Loucy (cell line): ENCODE measurements around the gene DIABLO.

ENCODE experiments used
- H2AFZ ChIP-seq: fragments of 200-600 bp; sonication (generic); 2 replicates; pipeline ENCODE4 v1.6.0; 2016; ENCODE audit warnings: antibody characterized with exemption, mild to moderate bottlenecking, low read length, moderate library complexity
- H3F3A ChIP-seq: fragments of 200-600 bp; 2 replicates; pipeline ENCODE4 v1.6.0; 2016; ENCODE audit warnings: antibody characterized with exemption, low read depth, mild to moderate bottlenecking
- H3K27me3 ChIP-seq: fragments of 200-600 bp; sonication (generic); 2 replicates; pipeline ENCODE4 v1.6.1; 2014; ENCODE audit warnings: low read length, mild to moderate bottlenecking; ENCODE audit not compliant: insufficient read depth, poor library complexity, severe bottlenecking
- H3K36me3 ChIP-seq: fragments of 200-600 bp; sonication (generic); 2 replicates; pipeline ENCODE4 v1.6.1; 2016; ENCODE audit warnings: low read length; ENCODE audit not compliant: insufficient read depth
- H3K4me1 ChIP-seq: fragments of 200-600 bp; sonication (generic); 2 replicates; pipeline ENCODE4 v1.5.1; 2014; ENCODE audit warnings: low read length, mild to moderate bottlenecking; ENCODE audit not compliant: insufficient read depth, poor library complexity, severe bottlenecking
- H3K4me2 ChIP-seq: fragments of 200-600 bp; sonication (generic); 2 replicates; pipeline ENCODE4 v1.6.0; 2014; ENCODE audit warnings: antibody characterized with exemption, low read length, low read depth, mild to moderate bottlenecking; ENCODE audit not compliant: poor library complexity, severe bottlenecking
- H3K4me3 ChIP-seq: fragments of 200-600 bp; sonication (generic); 2 replicates; pipeline ENCODE4 v1.5.1; 2014; ENCODE audit warnings: low read length, mild to moderate bottlenecking, mixed read lengths; ENCODE audit not compliant: poor library complexity, severe bottlenecking
- H3K79me2 ChIP-seq: fragments of 200-600 bp; sonication (generic); 2 replicates; pipeline ENCODE4 v1.6.1; 2014; ENCODE audit warnings: low read length; ENCODE audit not compliant: insufficient read depth
- H3K9ac ChIP-seq: fragments of 200-600 bp; sonication (generic); 2 replicates; pipeline ENCODE4 v1.6.0; 2014; ENCODE audit warnings: mild to moderate bottlenecking, low read depth, low read length, moderate library complexity; ENCODE audit not compliant: poor library complexity, severe bottlenecking
- H3K9me2 ChIP-seq: fragments of 200-600 bp; sonication (generic); replicated peaks from 2 replicates; pipeline ENCODE4 v1.6.1; 2016; ENCODE audit warnings: low read depth, low read length, mixed read lengths
- H3K9me3 ChIP-seq: fragments of 200-600 bp; sonication (generic); 2 replicates; pipeline ENCODE4 v1.6.1; 2014; ENCODE audit warnings: mild to moderate bottlenecking, antibody characterized with exemption, low read length, low read depth; ENCODE audit not compliant: insufficient read depth
- H4K20me1 ChIP-seq: fragments of 200-600 bp; sonication (generic); 2 replicates; pipeline ENCODE4 v1.6.0; 2014; ENCODE audit warnings: antibody characterized with exemption, low read length, mild to moderate bottlenecking; ENCODE audit not compliant: insufficient read depth, poor library complexity, severe bottlenecking
- EZH2phosphoT487 ChIP-seq: fragments of 200-600 bp; IDR thresholded peaks from 2 replicates; pipeline ENCODE4 v1.6.1; 2018; ENCODE audit warnings: antibody characterized with exemption, mild to moderate bottlenecking, moderate library complexity, borderline replicate concordance
- TF ChIP-seq, protein P1 (sequence below): fragments of 200-600 bp; sonication (generic); conservative IDR thresholded peaks from 2 replicates; pipeline ENCODE4 v1.5.1; 2014; ENCODE audit warnings: mild to moderate bottlenecking, antibody characterized with exemption, low read length

The DIABLO gene

DNA sequence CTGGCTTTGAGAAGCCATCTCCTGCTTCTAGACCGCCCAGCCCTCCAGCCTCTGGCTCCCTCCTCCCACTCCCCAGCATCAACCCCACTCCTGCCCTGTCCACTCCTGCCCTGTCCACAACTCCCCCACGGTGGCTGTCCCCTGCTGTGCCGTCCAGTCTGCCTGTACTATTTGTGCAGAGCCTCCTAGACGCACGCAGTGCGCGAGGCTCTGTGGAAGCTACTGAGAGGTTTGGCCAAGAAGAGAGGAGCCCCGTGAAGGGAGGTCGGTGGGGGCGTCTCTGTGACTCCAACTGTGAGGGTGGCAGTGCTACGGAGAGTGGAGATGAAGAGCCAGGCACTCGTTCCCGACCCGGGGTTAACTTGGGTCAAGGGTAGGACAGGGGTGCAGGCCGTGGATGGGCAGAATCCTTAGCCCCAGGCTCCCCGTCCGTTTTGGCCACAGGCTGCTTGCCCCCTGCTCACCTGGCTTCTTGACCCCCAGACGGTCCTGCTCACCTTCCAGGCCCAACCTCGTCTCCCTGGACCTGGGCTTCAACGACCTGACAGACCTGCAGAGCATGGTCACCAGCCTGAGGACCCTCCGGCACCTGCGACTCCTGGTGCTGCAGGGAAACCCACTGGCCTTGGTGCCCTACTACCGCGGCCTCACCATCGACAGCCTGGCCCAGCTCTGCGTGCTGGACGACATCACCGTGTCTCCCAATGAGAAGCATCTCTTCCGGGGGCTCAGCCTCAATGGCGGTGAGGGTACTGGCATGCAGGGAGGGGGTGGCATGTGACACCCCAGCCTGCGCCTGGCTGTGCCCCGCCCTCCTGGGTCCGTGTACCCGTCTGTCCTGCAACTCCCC is 36.0 kb downstream of the DIABLO start:
- no peak overlapping the region for H3K4me3 ChIP-seq
- no peaks in the 10 kb centered on the region for H3K79me2 ChIP-seq
- no peak overlapping the region for H3K9ac ChIP-seq
- no peaks in the 10 kb centered on the region for H3K4me1 ChIP-seq
- no peak overlapping the region for H3K4me2 ChIP-seq
- no peak overlapping the region for H2AFZ ChIP-seq
- no peaks in the 10 kb centered on the region for H3K9me3 ChIP-seq
- TF ChIP-seq, protein P1, sequence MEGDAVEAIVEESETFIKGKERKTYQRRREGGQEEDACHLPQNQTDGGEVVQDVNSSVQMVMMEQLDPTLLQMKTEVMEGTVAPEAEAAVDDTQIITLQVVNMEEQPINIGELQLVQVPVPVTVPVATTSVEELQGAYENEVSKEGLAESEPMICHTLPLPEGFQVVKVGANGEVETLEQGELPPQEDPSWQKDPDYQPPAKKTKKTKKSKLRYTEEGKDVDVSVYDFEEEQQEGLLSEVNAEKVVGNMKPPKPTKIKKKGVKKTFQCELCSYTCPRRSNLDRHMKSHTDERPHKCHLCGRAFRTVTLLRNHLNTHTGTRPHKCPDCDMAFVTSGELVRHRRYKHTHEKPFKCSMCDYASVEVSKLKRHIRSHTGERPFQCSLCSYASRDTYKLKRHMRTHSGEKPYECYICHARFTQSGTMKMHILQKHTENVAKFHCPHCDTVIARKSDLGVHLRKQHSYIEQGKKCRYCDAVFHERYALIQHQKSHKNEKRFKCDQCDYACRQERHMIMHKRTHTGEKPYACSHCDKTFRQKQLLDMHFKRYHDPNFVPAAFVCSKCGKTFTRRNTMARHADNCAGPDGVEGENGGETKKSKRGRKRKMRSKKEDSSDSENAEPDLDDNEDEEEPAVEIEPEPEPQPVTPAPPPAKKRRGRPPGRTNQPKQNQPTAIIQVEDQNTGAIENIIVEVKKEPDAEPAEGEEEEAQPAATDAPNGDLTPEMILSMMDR: no peak
- TF ChIP-seq EZH2phosphoT487: no peak
- no peaks in the 10 kb centered on the region for H3K9me2 ChIP-seq
- no peaks in the 10 kb centered on the region for H3F3A ChIP-seq
- H3K27me3 ChIP-seq: no peaks in the 10 kb centered on the region
- no peaks in the 10 kb centered on the region for H4K20me1 ChIP-seq
- no peaks in the 10 kb centered on the region for H3K36me3 ChIP-seq

DNA sequence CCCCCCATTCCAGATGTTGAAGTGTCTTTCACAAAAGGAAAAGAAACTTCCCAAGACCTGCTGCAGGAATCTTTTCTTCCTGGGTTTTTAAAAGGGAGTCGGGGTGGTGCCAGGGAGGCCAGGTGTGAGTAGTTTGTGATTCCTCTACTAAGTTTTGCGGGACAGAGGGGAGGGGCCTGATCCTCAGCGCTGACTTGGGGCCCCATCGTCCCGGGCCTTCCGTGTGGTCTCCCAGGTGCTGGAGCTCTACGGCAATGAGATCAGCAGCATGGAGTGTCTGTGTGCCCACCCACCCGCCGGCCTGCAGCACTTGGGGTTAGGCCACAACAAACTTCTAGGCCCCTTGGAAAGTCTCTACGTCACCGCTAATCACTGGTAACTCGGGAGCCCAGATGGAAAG is 38.4 kb downstream of the DIABLO start:
- H3K27me3 ChIP-seq: no peaks in the 10 kb centered on the region
- H3K9ac ChIP-seq: no peak overlapping the region
- no peaks in the 10 kb centered on the region for H3K9me2 ChIP-seq
- no peaks in the 10 kb centered on the region for H3K36me3 ChIP-seq
- no peaks in the 10 kb centered on the region for H3F3A ChIP-seq
- H3K4me3 ChIP-seq: no peak overlapping the region
- H2AFZ ChIP-seq: no peak overlapping the region
- TF ChIP-seq, protein P1: no peak
- no peak for TF ChIP-seq EZH2phosphoT487
- no peaks in the 10 kb centered on the region for H4K20me1 ChIP-seq
- no peak overlapping the region for H3K4me2 ChIP-seq
- no peaks in the 10 kb centered on the region for H3K9me3 ChIP-seq
- H3K79me2 ChIP-seq: no peaks in the 10 kb centered on the region
- no peaks in the 10 kb centered on the region for H3K4me1 ChIP-seq

DNA sequence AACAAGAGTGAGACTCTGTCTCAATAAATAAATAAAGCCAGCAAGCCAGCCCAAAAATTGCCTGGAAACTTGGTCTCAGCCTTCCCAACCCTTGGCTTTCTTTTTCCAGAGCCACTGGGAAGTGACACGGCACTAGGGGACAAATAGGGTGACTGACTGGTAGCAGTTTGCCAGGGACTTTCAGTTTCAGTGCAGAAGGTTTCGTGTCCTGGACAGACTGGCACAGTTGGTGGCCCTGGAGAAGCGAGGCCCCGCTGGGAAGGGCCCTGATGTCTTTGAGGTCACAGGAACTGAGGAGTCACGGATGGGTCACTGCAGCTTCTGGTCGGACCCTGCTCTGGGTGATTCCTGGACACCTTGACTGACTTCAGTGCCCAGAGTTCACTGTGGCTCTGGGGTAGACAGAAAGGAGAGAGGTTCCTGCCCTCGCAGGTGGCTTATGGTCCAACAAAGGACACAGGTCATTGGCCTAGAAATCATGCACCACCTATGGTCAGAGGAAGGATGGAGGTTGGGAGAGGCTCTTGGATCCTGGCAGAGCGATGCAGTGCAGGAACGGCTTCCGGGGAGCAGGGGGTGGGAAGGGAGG is 40.3 kb downstream of the DIABLO start:
- Histone ChIP-seq H3K9me3 (no peaks in the 10 kb centered on the region), H3K9ac (no peak overlapping the region), H2AFZ (no peak overlapping the region; the same call in 1 of the 2 replicates), H3K4me3 (no peak overlapping the region), H3K9me2 (no peaks in the 10 kb centered on the region), H3K79me2 (no peaks in the 10 kb centered on the region), H3F3A (no peaks in the 10 kb centered on the region), H3K36me3 (no peaks in the 10 kb centered on the region), H4K20me1 (no peaks in the 10 kb centered on the region), H3K27me3 (no peaks in the 10 kb centered on the region), H3K4me2 (no peak overlapping the region), H3K4me1 (no peaks in the 10 kb centered on the region)
- TF ChIP-seq EZH2phosphoT487: no peak
- TF ChIP-seq, protein P1: no peak
